PFSK-1 (cell line): Measurements from ENCODE around the gene RBMS3.

Source experiments
- FOXP2 ChIP-seq: optimal IDR thresholded peaks from 2 replicates; pipeline ENCODE3; 2011; ENCODE audit warnings: borderline replicate concordance, control low read depth, inconsistent platforms; ENCODE audit not compliant: insufficient read depth; ENCODE audit errors: extremely low read length, extremely low read depth
- POLR2AphosphoS5 ChIP-seq: IDR thresholded peaks from 2 replicates; pipeline ENCODE4 v1.6.1; 2012; ENCODE audit warnings: low read depth, mild to moderate bottlenecking, control low read depth, low read length, moderate library complexity
- SIN3A ChIP-seq: IDR thresholded peaks from 2 replicates; pipeline ENCODE4 v1.6.1; 2012; ENCODE audit warnings: mild to moderate bottlenecking, low read length, moderate library complexity, borderline replicate concordance; ENCODE audit not compliant: insufficient read depth
- TAF1 ChIP-seq: IDR thresholded peaks from 2 replicates; pipeline ENCODE4 v1.6.1; 2012; ENCODE audit warnings: low read length, control low read depth, borderline replicate concordance; ENCODE audit not compliant: insufficient read depth
- TF ChIP-seq, protein P1 (sequence below), 2 experiments: IDR thresholded peaks; 2 replicates each; pipeline versions ENCODE4 v1.6.1 to v1.8.0; 2011 to 2012; ENCODE audit warnings: low read depth in 2 of 2, low read length in 2 of 2, control low read depth in 1 of 2, inconsistent platforms in 1 of 2, mild to moderate bottlenecking in 1 of 2, moderate library complexity in 1 of 2; ENCODE audit not compliant: insufficient read depth in 1 of 2

Gene RBMS3

GRCh38 chr3:29971895-29972294 is 691.0 kb downstream of the RBMS3 start:
- TF ChIP-seq FOXP2 (no peak), TAF1 (no peak), SIN3A (no peak), POLR2AphosphoS5 (no peak)
- TF ChIP-seq, protein P1, sequence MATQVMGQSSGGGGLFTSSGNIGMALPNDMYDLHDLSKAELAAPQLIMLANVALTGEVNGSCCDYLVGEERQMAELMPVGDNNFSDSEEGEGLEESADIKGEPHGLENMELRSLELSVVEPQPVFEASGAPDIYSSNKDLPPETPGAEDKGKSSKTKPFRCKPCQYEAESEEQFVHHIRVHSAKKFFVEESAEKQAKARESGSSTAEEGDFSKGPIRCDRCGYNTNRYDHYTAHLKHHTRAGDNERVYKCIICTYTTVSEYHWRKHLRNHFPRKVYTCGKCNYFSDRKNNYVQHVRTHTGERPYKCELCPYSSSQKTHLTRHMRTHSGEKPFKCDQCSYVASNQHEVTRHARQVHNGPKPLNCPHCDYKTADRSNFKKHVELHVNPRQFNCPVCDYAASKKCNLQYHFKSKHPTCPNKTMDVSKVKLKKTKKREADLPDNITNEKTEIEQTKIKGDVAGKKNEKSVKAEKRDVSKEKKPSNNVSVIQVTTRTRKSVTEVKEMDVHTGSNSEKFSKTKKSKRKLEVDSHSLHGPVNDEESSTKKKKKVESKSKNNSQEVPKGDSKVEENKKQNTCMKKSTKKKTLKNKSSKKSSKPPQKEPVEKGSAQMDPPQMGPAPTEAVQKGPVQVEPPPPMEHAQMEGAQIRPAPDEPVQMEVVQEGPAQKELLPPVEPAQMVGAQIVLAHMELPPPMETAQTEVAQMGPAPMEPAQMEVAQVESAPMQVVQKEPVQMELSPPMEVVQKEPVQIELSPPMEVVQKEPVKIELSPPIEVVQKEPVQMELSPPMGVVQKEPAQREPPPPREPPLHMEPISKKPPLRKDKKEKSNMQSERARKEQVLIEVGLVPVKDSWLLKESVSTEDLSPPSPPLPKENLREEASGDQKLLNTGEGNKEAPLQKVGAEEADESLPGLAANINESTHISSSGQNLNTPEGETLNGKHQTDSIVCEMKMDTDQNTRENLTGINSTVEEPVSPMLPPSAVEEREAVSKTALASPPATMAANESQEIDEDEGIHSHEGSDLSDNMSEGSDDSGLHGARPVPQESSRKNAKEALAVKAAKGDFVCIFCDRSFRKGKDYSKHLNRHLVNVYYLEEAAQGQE (IDR thresholded peaks at IDR 0.05; ENCODE audit: insufficient read depth in 1 of 2, low read depth in 2 of 2, low read length in 2 of 2), result no peak

- TF ChIP-seq, protein P1 (IDR thresholded peaks at IDR 0.05; ENCODE audit: insufficient read depth in 1 of 2, low read depth in 2 of 2, low read length in 2 of 2), result no peak
- no peak for TF ChIP-seq FOXP2
- TF ChIP-seq POLR2AphosphoS5, result no peak
These were observed 691.6 kb downstream of the RBMS3 start for GRCh38 chr3:29972320-29972993.

DNA sequence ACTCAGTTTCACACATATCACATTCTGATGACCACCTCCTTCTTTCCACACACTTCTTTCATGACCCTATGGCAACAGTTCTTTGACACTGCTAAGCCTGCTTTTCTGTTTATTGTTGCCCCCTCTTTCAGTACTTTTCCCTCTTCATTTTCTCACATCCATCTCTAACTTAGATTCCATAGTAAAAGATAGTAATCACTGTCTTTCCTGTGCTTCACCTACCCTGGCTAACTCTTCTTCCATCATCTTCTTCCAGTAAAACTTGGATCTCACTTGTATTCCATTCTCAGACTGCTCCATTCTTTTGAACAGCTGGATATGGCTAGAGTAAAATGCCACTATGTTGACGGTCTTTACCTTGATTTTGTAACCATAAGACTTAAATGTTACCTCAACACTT is 692.9 kb downstream of the RBMS3 start:
- TF ChIP-seq FOXP2, result no peak
- TF ChIP-seq POLR2AphosphoS5, result no peak
- TF ChIP-seq, protein P1 (IDR thresholded peaks at IDR 0.05; ENCODE audit: insufficient read depth in 1 of 2, low read depth in 2 of 2, low read length in 2 of 2), result no peak
- no peak for TF ChIP-seq TAF1
- TF ChIP-seq SIN3A, result no peak

DNA sequence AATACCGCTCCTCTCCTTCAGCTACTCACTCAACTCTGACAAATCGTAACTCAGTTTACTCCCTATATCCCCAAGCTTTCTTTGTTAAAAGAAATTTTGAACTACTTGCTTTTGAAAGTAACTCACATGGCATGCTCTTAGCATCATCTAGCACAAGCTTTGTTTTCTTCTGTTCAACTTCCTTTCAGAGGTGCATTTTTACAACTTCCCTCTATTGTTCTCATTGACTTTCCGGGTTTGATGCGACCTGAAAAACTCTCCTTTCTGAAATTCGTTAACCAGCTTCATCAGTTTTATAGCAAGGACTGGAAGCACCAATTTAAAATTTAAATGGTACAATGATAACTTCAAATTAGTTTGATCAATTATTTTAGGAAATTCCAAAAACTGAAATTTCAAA is 696.0 kb downstream of the RBMS3 start:
- no peak for TF ChIP-seq FOXP2
- TF ChIP-seq TAF1, result no peak
- TF ChIP-seq, protein P1 (IDR thresholded peaks at IDR 0.05; ENCODE audit: insufficient read depth in 1 of 2, low read depth in 2 of 2, low read length in 2 of 2), result no peak
- TF ChIP-seq POLR2AphosphoS5, result no peak
- TF ChIP-seq SIN3A, result no peak

- TF ChIP-seq POLR2AphosphoS5 (no peak), SIN3A (no peak), TAF1 (no peak), FOXP2 (no peak)
- TF ChIP-seq, protein P1 (IDR thresholded peaks at IDR 0.05; ENCODE audit: insufficient read depth in 1 of 2, low read depth in 2 of 2, low read length in 2 of 2), result no peak
These were observed 696.5 kb downstream of the RBMS3 start for GRCh38 chr3:29977360-29977759.
